HepG2 (cell line): Measurements from ENCODE around the gene AKR1C3. TPM values are rescaled to one million over a fixed set of nuclear protein-coding genes. Genes with fewer than 3 reads are reported as not detected.

Experiments used
- CAMTA2 ChIP-seq: sonication (generic); formaldehyde crosslinking; IDR thresholded peaks from 2 replicates; pipeline ENCODE4 v1.4.0; 2020; ENCODE audit warnings: mild to moderate bottlenecking, missing genetic modification reagents, borderline replicate concordance
- MATR3 ChIP-seq: sonication (generic); formaldehyde crosslinking; IDR thresholded peaks from 2 replicates; pipeline ENCODE4 v1.4.0; 2020; ENCODE audit warnings: missing genetic modification reagents
- ZBTB40 ChIP-seq, 2 experiments: fragments of 450-650 bp in 1 of 2; sonication (generic) in 1 of 2; formaldehyde crosslinking in 1 of 2; IDR thresholded peaks; 2 replicates each; pipeline versions ENCODE4 v1.6.1 to v1.8.0; 2016 to 2022; ENCODE audit warnings: antibody characterized with exemption in 1 of 2, mild to moderate bottlenecking in 1 of 2, missing genetic modification reagents in 1 of 2
- ZBTB7B ChIP-seq: sonication (generic); formaldehyde crosslinking; IDR thresholded peaks from 2 replicates; pipeline ENCODE4 v1.4.0; 2020; ENCODE audit warnings: missing genetic modification reagents
- ZNF143 ChIP-seq: sonication (generic); formaldehyde crosslinking; IDR thresholded peaks from 2 replicates; pipeline ENCODE4 v1.4.0; 2020; ENCODE audit warnings: missing genetic modification reagents
- ZNF407 ChIP-seq: sonication (generic); formaldehyde crosslinking; IDR thresholded peaks from one replicate; pipeline ENCODE4 v1.5.1; 2020; ENCODE audit warnings: mild to moderate bottlenecking, missing genetic modification reagents; ENCODE audit errors: not compliant biosample characterization
- polyA plus RNA-seq, 8 experiments: library from polyadenylated mRNA; depleted of rRNA in 3 of 8; stranded (reverse) in 7 of 8; unstranded in 1 of 8; fragments of >200 nt; fragmentation: Illumina TruSeq in 4 of 8; extraction: Trizol in 4 of 8; gene quantifications; 2 replicates each; pipeline versions ENCODE4 v1.2.1 to v1.2.3, GENCODE V29; 2011 to 2016; ENCODE audit warnings: low read depth in 4 of 8, missing spikeins in 1 of 8, mixed read lengths in 1 of 8; ENCODE audit not compliant: insufficient read depth in 1 of 8
- total RNA-seq, 5 experiments: library from RNA; depleted of rRNA; stranded (reverse); fragments of >200 nt; fragmentation: Illumina TruSeq; extraction: Trizol; gene quantifications; 2 replicates each; pipeline ENCODE4 v1.2.3, GENCODE V29; 2016; ENCODE audit warnings: low read depth in 1 of 5

The AKR1C3 gene
- total and polyA plus RNA-seq, 2 of the 13 experiments (the other 11 are each of a cell fraction or from before 2014, with no cell fraction given), result 368 to 532 TPM

- TF ChIP-seq ZNF407 (CRISPR knock-in tag) (no peak), MATR3 (CRISPR knock-in tag) (no peak), ZBTB7B (CRISPR knock-in tag) (0 out of 2 replicates have a peak, but pooled peaks have one; percentile 58), ZBTB40 (IDR thresholded peaks at IDR 0.05) (no peak), ZBTB40 (CRISPR knock-in tag; IDR thresholded peaks at IDR 0.05) (no peak), CAMTA2 (CRISPR knock-in tag) (no peak), ZNF143 (CRISPR knock-in tag) (peak; percentile 54; the same call in 1 of the 2 replicates)
Observed at GRCh38 chr10:5068274-5068984, 25.8 kb upstream of the AKR1C3 start (continued).
